ENCODE measurements around the gene ZNF136.

ZNF136 gene

GRCh38 chr19:12162882-12163806 is at the start of gene ZNF136:
ZNF136 (plus strand) TSS chr19:12163096; CDS start chr19:12163204, 108 bp downstream.
- no peak for FAIRE-seq

- no peak for FAIRE-seq
These were observed 49.8 kb upstream of the ZNF136 start for GRCh38 chr19:12113121-12113520.

- no peak for FAIRE-seq
These were observed 45.5 kb upstream of the ZNF136 start for GRCh38 chr19:12117201-12117970.

- FAIRE-seq = no peak
These were observed 36.2 kb upstream of the ZNF136 start for GRCh38 chr19:12126707-12127106.

GRCh38 chr19:12133069-12133468 is 29.8 kb upstream of the ZNF136 start:
- FAIRE-seq = no peak

GRCh38 chr19:12137221-12137940 is 25.5 kb upstream of the ZNF136 start:
- no peak for FAIRE-seq

GRCh38 chr19:12139269-12139668 is 23.6 kb upstream of the ZNF136 start:
- no peak for FAIRE-seq

- FAIRE-seq = no peak
These were observed 22.9 kb upstream of the ZNF136 start, which contains the start of gene ZNF20 for GRCh38 chr19:12139885-12140544. ZNF20 (minus strand) TSS chr19:12140350; CDS start chr19:12140182, 168 bp downstream.

- FAIRE-seq = no peak
These were observed 22.1 kb upstream of the ZNF136 start for GRCh38 chr19:12140545-12141404.

GRCh38 chr19:12141405-12141736 is 21.5 kb upstream of the ZNF136 start:
- FAIRE-seq = no peak

GRCh38 chr19:12145348-12145747 is 17.5 kb upstream of the ZNF136 start:
- no peak for FAIRE-seq

GRCh38 chr19:12155324-12155860 is 7.5 kb upstream of the ZNF136 start:
- FAIRE-seq = no peak

- FAIRE-seq = no peak
These were observed 6.5 kb upstream of the ZNF136 start, which contains the start of gene ZNF625 for GRCh38 chr19:12156223-12157058. ZNF625 (minus strand) TSS chr19:12156734; CDS start chr19:12156558, 176 bp downstream.

- no peak for FAIRE-seq
These were observed 3.0 kb upstream of the ZNF136 start for GRCh38 chr19:12159773-12160414.

GRCh38 chr19:12162513-12162881 is 399 bp upstream of the ZNF136 start:
- no peak for FAIRE-seq

- FAIRE-seq = no peak
These were observed 930 bp downstream of the ZNF136 start for GRCh38 chr19:12163826-12164225.

GRCh38 chr19:12166626-12167025 is 3.7 kb downstream of the ZNF136 start:
- FAIRE-seq = no peak

- FAIRE-seq = no peak
These were observed 17.5 kb downstream of the ZNF136 start for GRCh38 chr19:12180377-12180776.

GRCh38 chr19:12187625-12188024 is 24.7 kb downstream of the ZNF136 start:
- no peak for FAIRE-seq

All from colon (tissue), 2 donors.